GM18526 (cell line): Measurements from ENCODE around the gene HAUS7.

Experiments
- POLR2A ChIP-seq: IDR thresholded peaks from 3 replicates; pipeline ENCODE4 v1.6.1; 2011; ENCODE audit not compliant: insufficient read length; ENCODE audit errors: extremely low read depth

Gene HAUS7

DNA sequence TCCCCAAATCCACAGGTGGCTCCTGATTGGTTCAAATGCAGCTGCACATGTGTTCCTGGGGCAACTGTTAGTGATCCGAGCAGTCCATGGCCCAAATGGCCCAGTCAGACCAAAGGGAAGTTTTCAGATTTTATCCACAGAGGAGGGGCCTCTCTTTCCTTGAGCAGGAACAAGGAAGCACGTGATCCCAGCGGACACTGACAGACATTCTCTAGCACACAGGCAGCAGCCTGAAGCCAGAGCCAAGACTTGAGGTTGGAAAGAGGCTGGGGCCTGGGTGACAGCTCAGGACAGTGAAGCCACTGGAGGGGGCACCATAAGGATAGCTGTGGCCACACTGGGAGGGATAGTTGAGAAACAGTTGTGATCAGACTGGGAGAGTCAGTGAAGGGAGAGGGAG is 62.6 kb downstream of the HAUS7 start:
- TF ChIP-seq POLR2A, result no peak

DNA sequence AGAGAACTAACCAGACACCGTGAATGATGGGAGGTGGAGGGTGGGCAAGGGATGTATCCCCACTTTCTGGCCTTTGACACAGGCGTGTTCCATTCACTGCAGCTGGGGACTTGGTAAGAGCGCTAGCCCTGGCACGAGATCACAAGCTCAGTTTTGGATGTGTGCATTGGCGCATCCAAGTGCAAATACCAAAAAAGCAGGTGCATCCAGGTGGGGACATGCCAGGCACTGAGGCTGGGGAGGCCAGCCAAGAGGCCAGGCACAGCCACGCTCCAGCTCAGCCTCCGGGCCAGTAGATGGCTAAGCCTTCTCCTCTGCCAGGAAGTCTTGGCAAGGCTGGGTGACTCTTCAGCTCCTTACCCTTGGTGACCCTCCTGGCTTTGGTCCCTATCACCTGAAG is 63.5 kb downstream of the HAUS7 start:
- TF ChIP-seq POLR2A, result no peak

DNA sequence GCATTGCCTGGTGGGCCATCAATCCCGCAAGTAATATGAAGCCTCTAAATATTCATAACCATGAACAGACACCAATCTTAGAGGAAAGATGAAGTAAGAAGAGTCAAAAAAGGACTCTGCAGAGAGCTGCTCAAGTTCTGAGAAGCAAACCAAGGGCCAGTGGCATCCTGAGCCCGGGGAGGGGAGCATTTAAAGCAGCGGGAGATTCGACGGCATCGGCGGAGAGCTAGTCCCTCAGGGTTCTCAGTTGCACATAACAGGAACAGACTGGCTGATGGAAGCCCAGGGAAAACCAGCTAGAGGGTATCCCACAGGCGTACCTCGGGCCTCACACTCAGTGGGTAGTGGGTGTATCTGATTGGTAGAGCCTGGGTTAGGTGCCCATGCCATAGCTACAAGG is 64.4 kb downstream of the HAUS7 start:
- no peak for TF ChIP-seq POLR2A

DNA sequence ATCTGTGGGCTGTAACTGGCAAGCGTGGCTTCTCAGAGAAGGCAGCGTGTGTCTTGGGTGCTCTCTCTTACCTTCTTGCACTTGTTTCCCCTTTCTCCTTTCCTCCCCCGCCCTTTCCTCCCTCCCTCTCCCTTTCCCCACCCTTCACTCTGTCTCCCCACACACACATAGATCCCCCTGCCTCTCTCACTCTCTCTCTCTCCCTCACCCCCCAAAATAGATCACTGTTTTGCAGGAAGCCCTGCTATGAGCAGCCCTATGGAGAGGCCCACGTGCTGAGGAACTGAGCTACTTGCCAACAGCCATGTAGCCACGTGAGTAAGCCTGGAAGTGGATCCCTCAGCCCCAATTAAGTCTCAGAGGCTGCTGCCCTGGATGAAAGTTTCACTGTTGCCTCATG is 65.0 kb downstream of the HAUS7 start:
- TF ChIP-seq POLR2A, result no peak

DNA sequence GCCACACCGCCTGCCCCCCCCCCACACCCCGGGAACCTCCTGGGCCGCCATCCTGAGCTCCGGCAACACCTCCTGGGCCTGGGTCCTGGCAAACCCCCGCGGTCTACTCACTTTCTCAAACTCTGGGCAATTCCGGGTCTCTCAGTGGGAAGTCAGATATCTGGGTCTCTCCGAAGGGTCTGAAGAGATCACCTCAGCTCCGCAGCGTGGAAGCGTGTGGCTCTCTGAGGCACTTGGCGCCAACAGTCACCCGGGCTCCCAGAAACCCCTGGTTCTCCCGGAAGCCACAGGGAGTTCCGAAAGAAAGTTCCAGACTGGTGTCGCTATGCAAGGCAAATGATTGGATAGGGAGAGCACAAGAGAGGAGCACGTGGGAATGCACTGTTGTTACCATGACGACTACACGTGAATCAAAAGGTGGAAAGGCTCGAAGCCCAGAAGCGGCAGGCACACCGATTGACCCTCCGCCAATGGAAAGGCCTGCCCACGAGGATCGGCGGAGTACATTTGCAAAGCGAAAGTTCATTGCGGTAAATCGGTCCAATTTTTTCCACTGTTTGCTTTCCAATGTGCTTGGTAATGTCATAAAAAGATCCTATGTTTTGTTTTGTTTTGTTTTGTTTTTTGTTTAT is 69.1 kb downstream of the HAUS7 start, which contains the start of gene PNMA6E:
TSS of gene PNMA6E (minus strand) at position 218 of the 632 bp plus-strand sequence. CDS start 2,501 bp downstream, outside the sequence.
- no peak for TF ChIP-seq POLR2A

DNA sequence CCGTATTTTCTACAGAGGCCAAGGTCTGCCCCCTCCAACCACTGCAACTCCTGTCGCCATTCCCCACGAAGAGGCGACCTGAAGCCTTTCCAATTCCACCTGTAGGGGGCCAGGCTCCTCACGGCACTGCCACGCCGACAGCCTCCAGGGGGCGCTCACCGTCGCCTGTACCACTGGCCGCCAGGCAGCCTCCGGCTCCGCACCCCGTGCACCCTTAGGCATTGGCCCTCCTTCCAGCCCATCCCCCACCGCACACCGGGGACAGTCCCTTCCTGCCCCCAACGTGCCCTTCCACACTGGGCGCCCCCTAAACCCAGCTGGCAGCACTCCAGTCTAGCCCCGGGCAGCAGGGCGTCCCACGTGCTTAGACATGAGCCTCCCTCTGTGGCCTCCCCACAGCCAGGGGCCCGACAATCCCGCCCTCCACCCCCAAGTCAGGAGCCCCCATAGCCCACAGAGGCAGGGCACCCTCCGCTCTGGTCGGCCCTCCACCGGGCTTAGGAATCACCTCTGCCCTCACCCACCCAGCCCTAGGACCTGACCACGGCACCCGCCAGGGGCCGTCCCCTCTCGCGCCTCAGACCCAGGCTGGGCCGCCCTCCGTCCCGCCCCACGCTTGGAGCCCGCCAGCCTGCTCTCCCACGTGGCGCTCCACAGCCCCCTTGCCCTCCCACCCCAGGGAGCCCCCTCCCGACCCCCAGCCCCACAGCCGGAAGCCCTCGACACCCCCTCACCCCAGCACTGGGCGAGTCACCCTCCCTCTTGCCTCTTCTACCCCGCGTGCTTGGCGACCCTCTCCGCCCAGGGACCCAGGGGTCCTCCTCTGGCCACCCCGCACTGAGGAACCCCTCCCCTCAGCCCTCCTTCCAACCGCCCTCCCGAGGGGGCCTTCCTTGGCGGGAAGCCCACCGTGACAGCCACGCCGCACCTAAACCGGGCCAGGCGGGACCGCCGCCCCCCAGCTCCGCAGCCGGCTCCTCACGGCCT is 69.9 kb downstream of the HAUS7 start:
- no peak for TF ChIP-seq POLR2A

DNA sequence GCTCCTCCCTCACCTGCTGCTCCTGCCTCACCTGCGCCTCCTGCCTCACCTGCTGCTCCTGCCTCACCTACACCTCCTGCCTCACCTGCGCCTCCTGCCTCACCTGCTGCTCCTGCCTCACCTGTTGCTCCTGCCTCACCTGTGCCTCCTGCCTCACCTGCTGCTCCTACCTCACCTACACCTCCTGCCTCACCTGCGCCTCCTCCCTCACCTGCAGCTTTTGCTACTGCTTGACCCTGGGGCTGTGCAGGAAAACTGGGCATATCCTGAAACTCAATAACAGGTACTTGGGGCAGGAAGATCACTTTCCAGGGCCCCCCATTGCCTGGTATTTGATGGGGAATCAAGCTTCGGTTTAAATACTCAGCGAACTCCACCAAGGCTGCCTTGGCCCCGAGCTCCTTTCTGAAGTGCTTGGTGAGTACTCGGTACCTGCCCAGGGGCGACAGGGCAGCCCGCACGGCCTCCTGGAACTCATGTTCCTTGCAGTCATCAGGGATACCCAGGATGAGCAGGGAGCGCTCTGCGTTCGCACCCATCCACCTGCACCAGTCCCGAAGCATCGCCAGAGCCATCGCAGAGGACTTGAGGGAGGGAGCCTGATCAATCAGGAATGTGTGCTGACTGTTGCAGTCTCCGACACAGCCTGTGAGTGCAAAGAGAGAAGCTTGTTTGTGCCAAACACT is 72.0 kb downstream of the HAUS7 start:
- TF ChIP-seq POLR2A, result no peak
